Activated CD8-positive, alpha-beta T cell treated with anti-CD3 and anti-CD28 coated beads for 36 hours (primary cell): ENCODE measurements around the gene PRKCE. TPM values are rescaled to one million over a fixed set of nuclear protein-coding genes. Genes with fewer than 3 reads are reported as not detected.

ENCODE experiments used
- ATAC-seq: fragments of 200-7000 bp; cut with Tn5 transposase; one replicate; pipeline ENCODE4 v1.10.0; 2021; ENCODE audit warnings: mild to moderate bottlenecking, moderate library complexity
- CTCF ChIA-PET: fragments of 350-600 bp; sonication (Branson Sonifier 250); formaldehyde crosslinking; loops from one replicate; lab custom pipeline; 2021; ENCODE audit warnings: antibody characterized with exemption; lab: Charles Lee
- POLR2A ChIA-PET: fragments of 350-600 bp; sonication (Branson Sonifier 250); formaldehyde crosslinking; loops from one replicate; lab custom pipeline; 2021; ENCODE audit warnings: antibody characterized with exemption; lab: Charles Lee
- DNase-seq: peaks from one replicate; pipeline ENCODE4 v3.0.0-alpha.2; 2020
- H3K27ac Mint-ChIP-seq: one replicate; pipeline ENCODE4 v1.8.0; 2021; ENCODE audit warnings: mild to moderate bottlenecking, mixed read lengths
- H3K27me3 Mint-ChIP-seq: one replicate; pipeline ENCODE4 v1.8.0; 2021; ENCODE audit warnings: mixed read lengths
- H3K36me3 Mint-ChIP-seq: one replicate; pipeline ENCODE4 v1.8.0; 2021; ENCODE audit warnings: low read depth, mixed read lengths
- H3K4me1 Mint-ChIP-seq: one replicate; pipeline ENCODE4 v1.8.0; 2021; ENCODE audit warnings: low read depth, mixed read lengths
- H3K4me3 Mint-ChIP-seq: one replicate; pipeline ENCODE4 v1.8.0; 2021; ENCODE audit warnings: mild to moderate bottlenecking, moderate library complexity, mixed read lengths
- H3K9me3 Mint-ChIP-seq: one replicate; pipeline ENCODE4 v1.8.0; 2021; ENCODE audit warnings: mixed read lengths
- CTCF ChIP-seq: fragments of 200-600 bp; IDR thresholded peaks from one replicate; pipeline ENCODE4 v1.8.0; 2022; ENCODE audit warnings: antibody characterized with exemption, mild to moderate bottlenecking
- intact Hi-C: fragments of 100-400 bp; cut with micrococcal nuclease; formaldehyde crosslinking; loops from one replicate; pipeline ENCODE4 v1.10.0; 2022
- total RNA-seq, 2 experiments: library from RNA; stranded (reverse); gene quantifications; one replicate each; pipeline ENCODE4 v1.2.3, GENCODE V29; 2021

Gene PRKCE
- total RNA-seq, 2 experiments from 2014 or later: 11.5 to 11.9 TPM

DNA sequence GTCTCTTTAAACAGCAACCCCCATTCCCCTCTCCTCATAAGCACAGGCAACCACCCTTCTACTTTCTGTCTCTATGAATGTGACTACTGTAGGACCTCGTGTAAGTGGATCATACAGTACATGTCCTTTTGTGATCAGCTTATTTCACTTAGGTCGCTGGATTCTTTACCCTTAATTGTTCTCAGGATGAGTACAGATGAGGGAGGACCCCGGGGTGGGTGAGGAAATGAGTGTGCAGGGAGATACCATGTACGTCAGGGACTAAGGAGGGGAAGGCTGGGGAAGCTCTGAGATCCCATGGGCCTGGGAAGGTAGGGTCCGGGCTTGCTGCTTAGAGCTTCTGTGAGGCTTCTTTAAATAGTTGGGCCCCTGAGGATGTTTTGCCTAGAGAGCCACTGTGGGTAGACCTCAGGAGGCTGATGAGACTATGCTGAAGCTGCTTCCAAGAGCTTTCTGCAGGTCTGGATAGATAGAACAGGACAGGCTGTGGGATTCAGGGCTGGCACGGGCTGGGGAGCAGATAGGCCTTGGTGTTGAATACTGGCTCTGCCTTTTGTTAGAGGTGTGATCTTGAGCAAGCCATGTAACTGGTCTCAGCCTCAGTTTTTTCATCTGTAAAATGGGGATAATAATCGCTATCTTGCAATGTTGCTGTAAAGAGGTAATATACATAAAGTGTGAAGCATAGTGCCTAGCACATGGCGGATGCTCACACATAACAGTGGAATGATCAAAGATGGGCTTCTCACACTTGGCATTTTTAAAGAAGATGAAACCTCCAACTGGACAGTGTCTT lies 155.3 kb downstream of the PRKCE start:
- H3K36me3 Mint-ChIP-seq: no peaks in the 10 kb centered on the region
- no peaks in the 10 kb centered on the region for H3K27me3 Mint-ChIP-seq
- no peak overlapping the region for H3K4me3 Mint-ChIP-seq
- POLR2A ChIA-PET: no interaction called here
- ATAC-seq (no peak), DNase-seq (no peak)
- H3K9me3 Mint-ChIP-seq: no peaks in the 10 kb centered on the region
- CTCF ChIA-PET: no interaction called here
- H3K4me1 Mint-ChIP-seq: no peaks in the 10 kb centered on the region
- H3K27ac Mint-ChIP-seq: no peak overlapping the region
- TF ChIP-seq CTCF: no peak
- intact Hi-C loops: no loop called here

DNA sequence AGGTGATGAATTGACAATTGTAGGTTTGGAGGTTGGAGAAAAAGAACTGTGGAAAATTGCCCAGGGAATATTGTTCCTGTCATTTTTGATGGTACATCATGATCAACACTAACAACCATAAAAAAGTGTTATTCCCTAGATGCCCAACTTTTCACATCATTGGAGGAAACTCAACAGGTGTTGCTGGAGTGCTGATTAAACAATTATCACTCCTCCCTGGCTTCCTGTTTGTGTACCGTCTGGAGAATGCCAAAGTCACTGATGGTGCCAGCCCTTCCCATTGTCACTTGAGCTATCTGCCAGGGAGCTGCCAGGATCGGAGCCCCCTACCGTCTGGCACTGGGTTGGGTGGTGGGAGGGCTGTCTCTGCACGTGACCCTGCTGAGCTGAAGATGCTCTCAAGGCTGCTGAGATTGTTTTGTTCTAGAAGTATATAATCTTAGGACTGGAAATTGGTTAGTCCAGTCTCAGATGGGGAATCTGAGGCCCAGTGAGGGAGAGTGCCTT lies 156.9 kb downstream of the PRKCE start:
- no peaks in the 10 kb centered on the region for H3K4me1 Mint-ChIP-seq
- no peak overlapping the region for H3K4me3 Mint-ChIP-seq
- no peak for TF ChIP-seq CTCF
- no peak for ATAC-seq
- CTCF ChIA-PET: no interaction called here
- DNase-seq: no peak
- H3K36me3 Mint-ChIP-seq: no peaks in the 10 kb centered on the region
- no peak overlapping the region for H3K27ac Mint-ChIP-seq
- POLR2A ChIA-PET: no interaction called here
- H3K9me3 Mint-ChIP-seq: no peaks in the 10 kb centered on the region
- no peaks in the 10 kb centered on the region for H3K27me3 Mint-ChIP-seq
- intact Hi-C loops: no loop called here

DNA sequence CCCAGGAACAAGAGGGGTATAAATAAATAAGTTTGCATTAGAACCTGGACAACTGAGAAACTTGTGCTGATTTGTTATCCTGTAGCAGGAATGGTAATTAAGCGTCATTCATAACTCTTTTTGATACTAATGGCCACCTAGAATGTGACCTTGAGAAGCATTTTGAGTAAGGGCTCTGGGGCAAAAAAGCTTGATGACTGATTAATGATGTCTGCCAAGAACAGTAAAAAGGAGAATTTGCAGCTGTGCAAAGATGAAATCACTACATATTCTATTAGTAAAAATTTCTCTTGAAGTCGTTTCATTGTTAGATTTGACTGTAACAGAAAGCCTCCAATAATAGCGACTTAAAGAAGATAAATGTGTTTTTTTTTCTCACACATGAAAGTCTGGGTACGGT lies 157.7 kb downstream of the PRKCE start:
- Mint-ChIP-seq H3K27ac (no peak overlapping the region), H3K36me3 (no peaks in the 10 kb centered on the region), H3K27me3 (no peaks in the 10 kb centered on the region), H3K4me3 (no peak overlapping the region), H3K4me1 (no peaks in the 10 kb centered on the region), H3K9me3 (no peaks in the 10 kb centered on the region)
- intact Hi-C loops: no loop called here
- DNase-seq (no peak), ATAC-seq (no peak)
- TF ChIP-seq CTCF: no peak
- CTCF ChIA-PET: interaction anchor here (0.7 kb wide), 1 partner anchor 124 kb away, joined by 3 read pairs; no protein-coding TSS in a partner anchor
- POLR2A ChIA-PET: no interaction called here

GRCh38 chr2:45812011-45812500 lies 160.6 kb downstream of the PRKCE start:
- H3K4me1 Mint-ChIP-seq: no peaks in the 10 kb centered on the region
- no peak overlapping the region for H3K27ac Mint-ChIP-seq
- no peaks in the 10 kb centered on the region for H3K36me3 Mint-ChIP-seq
- no peaks in the 10 kb centered on the region for H3K27me3 Mint-ChIP-seq
- intact Hi-C loops: no loop called here
- POLR2A ChIA-PET: interaction anchor here (1.3 kb wide), 1 partner anchor 21 kb away, joined by 4 read pairs; no protein-coding TSS in a partner anchor
- ATAC-seq: no peak
- no peak overlapping the region for H3K4me3 Mint-ChIP-seq
- no peaks in the 10 kb centered on the region for H3K9me3 Mint-ChIP-seq
- no peak for TF ChIP-seq CTCF
- no peak for DNase-seq
- CTCF ChIA-PET: no interaction called here
